Fibroblast of pulmonary artery (primary cell): ENCODE data around the gene TMPRSS4.

Source experiments
- DNase-seq: peaks from one replicate; pipeline ENCODE4 v3.0.0-alpha.2; 2010; ENCODE audit warnings: low read depth
- H3K4me3 ChIP-seq: replicated peaks from 2 replicates; pipeline ENCODE4 v1.5.1; 2011; ENCODE audit warnings: low read depth, mild to moderate bottlenecking, control low read depth, low read length, moderate library complexity
- TF ChIP-seq, protein P1 (sequence below): IDR thresholded peaks from 2 replicates; pipeline ENCODE4 v1.5.1; 2011; ENCODE audit warnings: mild to moderate bottlenecking, control low read depth, low read length, inconsistent platforms; ENCODE audit errors: missing control alignments

Gene TMPRSS4

DNA sequence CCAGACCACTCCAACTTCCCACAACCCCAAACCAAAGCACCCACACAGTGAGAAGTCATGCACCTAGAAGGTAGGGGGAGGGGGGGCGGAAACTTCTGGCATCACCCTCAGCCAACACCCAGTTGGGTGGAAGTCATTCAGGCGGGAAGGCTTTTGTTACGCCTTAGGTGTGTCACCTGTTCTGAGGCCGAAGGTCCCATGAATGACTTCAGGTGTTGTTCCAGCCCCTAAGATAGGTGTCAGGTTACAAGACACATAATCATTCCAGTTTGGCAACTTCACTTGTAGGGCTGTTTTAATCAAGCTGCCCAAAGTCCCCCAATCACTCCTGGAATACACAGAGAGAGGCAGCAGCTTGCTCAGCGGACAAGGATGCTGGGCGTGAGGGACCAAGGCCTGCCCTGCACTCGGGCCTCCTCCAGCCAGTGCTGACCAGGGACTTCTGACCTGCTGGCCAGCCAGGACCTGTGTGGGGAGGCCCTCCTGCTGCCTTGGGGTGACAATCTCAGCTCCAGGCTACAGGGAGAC lies at the start of gene TMPRSS4:
Gene TMPRSS4 (plus strand): TSS at position 325 of the 528 bp plus-strand sequence. CDS start 225 bp downstream, outside the sequence.
- H3K4me3 ChIP-seq, result no peak within 1 kb of the TSS
- TF ChIP-seq, protein P1, sequence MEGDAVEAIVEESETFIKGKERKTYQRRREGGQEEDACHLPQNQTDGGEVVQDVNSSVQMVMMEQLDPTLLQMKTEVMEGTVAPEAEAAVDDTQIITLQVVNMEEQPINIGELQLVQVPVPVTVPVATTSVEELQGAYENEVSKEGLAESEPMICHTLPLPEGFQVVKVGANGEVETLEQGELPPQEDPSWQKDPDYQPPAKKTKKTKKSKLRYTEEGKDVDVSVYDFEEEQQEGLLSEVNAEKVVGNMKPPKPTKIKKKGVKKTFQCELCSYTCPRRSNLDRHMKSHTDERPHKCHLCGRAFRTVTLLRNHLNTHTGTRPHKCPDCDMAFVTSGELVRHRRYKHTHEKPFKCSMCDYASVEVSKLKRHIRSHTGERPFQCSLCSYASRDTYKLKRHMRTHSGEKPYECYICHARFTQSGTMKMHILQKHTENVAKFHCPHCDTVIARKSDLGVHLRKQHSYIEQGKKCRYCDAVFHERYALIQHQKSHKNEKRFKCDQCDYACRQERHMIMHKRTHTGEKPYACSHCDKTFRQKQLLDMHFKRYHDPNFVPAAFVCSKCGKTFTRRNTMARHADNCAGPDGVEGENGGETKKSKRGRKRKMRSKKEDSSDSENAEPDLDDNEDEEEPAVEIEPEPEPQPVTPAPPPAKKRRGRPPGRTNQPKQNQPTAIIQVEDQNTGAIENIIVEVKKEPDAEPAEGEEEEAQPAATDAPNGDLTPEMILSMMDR, result no peak
- DNase-seq, result no peak

DNA sequence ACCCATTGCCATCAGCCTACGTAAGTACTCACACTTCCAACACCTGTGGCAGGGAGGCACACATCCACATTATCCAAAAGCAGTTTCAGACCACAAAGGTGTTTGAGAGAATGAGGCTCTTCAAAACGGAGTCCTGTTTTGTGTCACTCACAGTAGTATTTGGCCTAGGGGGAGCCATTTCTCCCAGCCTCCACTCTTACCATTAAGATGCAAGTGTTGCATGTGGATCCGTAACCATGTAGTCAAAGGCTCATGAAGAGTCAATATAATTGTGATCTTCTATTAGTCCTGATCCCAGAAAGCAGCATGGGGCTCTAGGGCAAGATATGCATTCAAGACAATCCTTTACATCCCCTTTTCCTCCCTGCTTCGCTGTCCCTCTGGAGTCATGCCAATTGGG lies 49.2 kb upstream of the TMPRSS4 start:
- no peak for DNase-seq
- TF ChIP-seq, protein P1, result no peak
- no peak overlapping the region for H3K4me3 ChIP-seq

- TF ChIP-seq, protein P1, result no peak
- DNase-seq, result no peak
- H3K4me3 ChIP-seq, result no peak overlapping the region
Observed at GRCh38 chr11:118028626-118029025, 48.3 kb upstream of the TMPRSS4 start.

- H3K4me3 ChIP-seq, result no peak overlapping the region
- TF ChIP-seq, protein P1, result no peak
- DNase-seq, result no peak
Observed at GRCh38 chr11:118033443-118033842, 43.4 kb upstream of the TMPRSS4 start.

DNA sequence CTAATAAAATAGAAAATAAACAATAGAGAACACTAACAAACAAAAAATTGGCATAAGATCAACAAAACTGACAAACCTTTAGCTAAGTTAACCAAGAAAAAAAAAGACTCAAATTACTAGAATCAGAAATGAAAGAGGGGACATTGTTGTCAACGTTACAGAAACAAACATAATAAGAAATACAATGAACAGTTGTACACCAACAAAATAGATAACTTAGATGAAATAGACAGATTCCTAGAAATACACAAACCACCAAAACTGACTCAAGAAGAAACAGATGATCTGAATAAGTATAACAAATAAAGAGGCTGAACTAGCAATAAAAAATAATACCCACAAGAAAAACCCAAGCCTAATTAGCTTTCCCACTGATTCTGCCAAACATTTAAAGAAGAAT lies 34.7 kb upstream of the TMPRSS4 start:
- DNase-seq, result no peak
- TF ChIP-seq, protein P1, result no peak
- no peak overlapping the region for H3K4me3 ChIP-seq

- TF ChIP-seq, protein P1, result no peak
- DNase-seq, result no peak
Observed at GRCh38 chr11:118042796-118043195, 34.1 kb upstream of the TMPRSS4 start.

DNA sequence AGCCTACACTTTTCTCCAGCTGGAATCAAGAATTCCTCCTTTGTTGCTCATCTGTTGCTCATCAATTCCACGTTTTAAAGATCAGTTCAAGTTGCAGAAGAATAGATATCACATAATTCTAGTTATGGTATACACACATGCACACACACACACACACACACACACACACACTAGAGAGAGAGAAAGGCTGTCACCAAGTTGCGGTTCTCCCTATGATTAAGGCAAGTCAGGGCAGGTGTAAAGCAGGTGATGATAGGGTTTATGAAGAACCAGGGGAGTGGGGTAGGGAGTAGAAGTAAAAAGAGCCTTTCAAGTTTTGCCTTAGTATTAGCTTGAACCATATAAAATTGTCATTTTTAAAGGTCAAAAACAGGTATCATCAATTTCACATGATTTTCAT lies 31.7 kb upstream of the TMPRSS4 start:
- DNase-seq, result no peak
- H3K4me3 ChIP-seq, result no peak overlapping the region
- TF ChIP-seq, protein P1, result no peak

More at GRCh38 chr11:118042796-118043195, 34.1 kb upstream of the TMPRSS4 start:
- no peak overlapping the region for H3K4me3 ChIP-seq
